IPS-NIHi7 (cell line): Measurements from ENCODE around the gene USP9X.
"Not testable (repeated sequence)": the region's sequence is repeated elsewhere in the genome, so short reads cannot be mapped to it uniquely, and the experiment has no call there.

Experiments used
- DNase-seq: peaks from one replicate; pipeline ENCODE4 v3.0.0; 2012; ENCODE audit warnings: mixed read lengths; ENCODE audit errors: extremely low spot score

USP9X gene

GRCh38 chrX:41282307-41282706 is 197.1 kb downstream of the USP9X start:
- DNase-seq: not testable (repeated sequence)

DNA sequence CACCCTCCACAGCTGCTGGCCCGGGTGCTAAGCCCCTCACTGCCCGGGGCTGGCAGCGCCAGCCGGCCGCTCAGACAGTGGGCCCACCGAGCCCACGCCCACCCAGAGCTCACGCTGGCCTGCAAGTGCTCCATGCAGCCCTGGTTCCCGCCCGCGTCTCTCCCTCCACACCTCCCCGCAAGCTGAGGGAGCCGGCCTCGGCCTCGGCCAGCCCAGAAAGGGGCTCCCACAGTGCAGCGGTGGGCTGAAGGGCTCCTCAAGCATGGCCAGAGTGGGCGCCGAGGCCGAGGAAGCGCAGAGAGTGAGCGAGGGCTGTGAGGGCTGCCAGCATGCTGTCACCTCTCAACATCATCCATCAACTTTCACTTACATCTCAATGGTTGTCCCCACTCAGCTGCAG is 200.7 kb downstream of the USP9X start:
- not testable (repeated sequence) for DNase-seq
